Heart right ventricle (tissue), 16 donors: ENCODE data around the gene IP6K3. TPM values are rescaled to one million over a fixed set of nuclear protein-coding genes. Genes with fewer than 3 reads are reported as not detected.

ENCODE experiments used
- ATAC-seq, 8 donors: fragments of 200-7000 bp; cut with Tn5 transposase; one replicate each; pipeline ENCODE4 v1.9.1; 2020; ENCODE audit warnings: mild to moderate bottlenecking in 8 of 8, moderate library complexity in 8 of 8, moderate number of reproducible peaks in 1 of 8
- DNase-seq, 2 donors: peaks; one replicate each; pipeline ENCODE4 v3.0.0-alpha.2; 2020
- H3K27ac ChIP-seq, 10 donors: fragments of 200-600 bp; sonication (generic) in 2 of 10; one replicate each; pipeline versions ENCODE4 v1.5.0 to v1.8.0; 2020 to 2022; ENCODE audit warnings: mild to moderate bottlenecking in 3 of 10
- H3K27me3 ChIP-seq, 7 donors: fragments of 200-600 bp; one replicate each; pipeline ENCODE4 v1.8.0; 2021 to 2022; ENCODE audit warnings: mild to moderate bottlenecking in 2 of 7
- H3K36me3 ChIP-seq, 9 donors: fragments of 200-600 bp; sonication (generic) in 1 of 9; one replicate each; pipeline versions ENCODE4 v1.5.0 to v1.8.0; 2020 to 2022; ENCODE audit warnings: mild to moderate bottlenecking in 2 of 9
- H3K4me1 ChIP-seq, 9 donors: fragments of 200-600 bp; sonication (generic) in 1 of 9; one replicate each; pipeline versions ENCODE4 v1.5.0 to v1.8.0; 2020 to 2022; ENCODE audit warnings: mild to moderate bottlenecking in 4 of 9
- H3K4me3 ChIP-seq, 10 donors: fragments of 200-600 bp; sonication (generic) in 2 of 10; one replicate each; pipeline versions ENCODE4 v1.5.0 to v1.8.0; 2020 to 2022; ENCODE audit warnings: mild to moderate bottlenecking in 7 of 10, moderate library complexity in 2 of 10
- H3K9me3 ChIP-seq, 11 donors: fragments of 200-600 bp in 10 of 11; sonication (generic) in 2 of 11; one replicate each; pipeline versions ENCODE4 v1.5.0 to v1.8.0; 2013 to 2022; ENCODE audit warnings: mild to moderate bottlenecking in 2 of 11, control low read depth in 1 of 11, moderate library complexity in 1 of 11
- CTCF ChIP-seq, 9 donors: fragments of 200-600 bp; sonication (generic) in 2 of 9; IDR thresholded peaks; one replicate each; pipeline versions ENCODE4 v1.5.0 to v1.8.0; 2021 to 2022; ENCODE audit warnings: antibody characterized with exemption in 9 of 9, mild to moderate bottlenecking in 5 of 9, moderate library complexity in 1 of 9
- WGBS, 2 donors: extraction: QIAGEN DNeasy Blood & Tissue Kit; methylation state at CpG; one replicate each; pipeline ENCODE4 v1.1.7; 2013; ENCODE audit warnings: inconsistent platforms in 1 of 2; 5-methylcytosine and 5-hydroxymethylcytosine counted together
- intact Hi-C, 10 donors: fragments of 100-400 bp; cut with DNase I; formaldehyde crosslinking; loops; one replicate each; pipeline versions ENCODE4 v1.11.1 to v1.14.2; 2022
- polyA plus RNA-seq, 2 donors: library from polyadenylated mRNA; stranded (reverse); fragments of 200-250 nt; gene quantifications; one replicate each; pipeline ENCODE4 v1.2.3, GENCODE V29; 2013
- total RNA-seq, 10 donors: library from RNA; stranded (reverse); fragmentation: NEBNext Ultra II Directional in 3 of 10; extraction: Animal tissue kit (Norgen Biotek cat#: 25700) in 3 of 10; gene quantifications; one replicate each; pipeline versions ENCODE4 v1.2.1 to v1.2.4, GENCODE V29; 2021 to 2023
- donor health status: Arrhythmogenic right ventricular cardiomyopathy.
- donor health status: ischemic (EF 13 %, LVEDD 7.1; RV severe dilation, severe dysfunction).
- donor health status: healthy with polysubstance abuse.
- donor health status: DM: no; HTN: yes; CAD: no.
- donor health status: DM: no; HTN: no; CAD: no.
- donor health status: ischemic (EF 25% LVEDD 6.9; RV normal size, moderate dysfunction).
- donor health status: ischemic (EF 25% LVEDD 5.7; RV mildly dilated, moderate dysfunction).
- donor health status: healthy.
- donor health status: DM: yes; HTN: yes; CAD: no.
- donor health status: Ischemic cardiomyopathy.
- donor health status: ischemic (EF 35%, LVEDD 5.7; RV mildly dilated, moderate dysfunction).
- donor health status: nonischemic (EF 11% LVEDD 7.7; RV severe dilation, severe dysfunction).
- donor health status: DM: yes; HTN: yes; CAD: no.
- donor health status: PGD.
- donor health status: ischemic (EF 29% LVEDD 5.4; RV normal size, mild dysfunction).
- donor health status: nonischemic (EF 23%, LVEDD 6.1; RV moderate dilation, normal function).

The IP6K3 gene
- total and polyA plus RNA-seq, 12 donors = 15.9 to 55.7 (median 27.5) TPM

GRCh38 chr6:33683576-33684427 lies 62.9 kb downstream of the IP6K3 start:
- 89 to 92% methylated on average over 19 of the region's 19 CpGs for WGBS, 2 donors
- DNase-seq = no peak
- TF ChIP-seq CTCF (IDR thresholded peaks at IDR 0.05) = no peak
- Histone ChIP-seq H3K27ac (no peak overlapping the region), H3K4me3 (no peak overlapping the region), H3K36me3 (peaks cover 0 to 98% (median 12%) of the 10 kb centered on the region in 9 donors), H3K9me3 (no peaks in the 10 kb centered on the region), H3K4me1 (no peaks in the 10 kb centered on the region), H3K27me3 (no peaks in the 10 kb centered on the region)
- ATAC-seq = no peak
- intact Hi-C loops = no loop called here

GRCh38 chr6:33683051-33683571 lies 63.6 kb downstream of the IP6K3 start:
- no peak for DNase-seq
- WGBS, 2 donors = 86 to 89% methylated on average over 15 of the region's 15 CpGs

GRCh38 chr6:33682341-33682740 lies 64.4 kb downstream of the IP6K3 start:
- H3K36me3 ChIP-seq = peaks cover 0 to 98% (median 17%) of the 10 kb centered on the region in 9 donors
- no peak overlapping the region for H3K4me3 ChIP-seq
- ATAC-seq (no peak), DNase-seq (no peak)
- no peaks in the 10 kb centered on the region for H3K4me1 ChIP-seq
- intact Hi-C loops = no loop called here
- H3K27me3 ChIP-seq = no peaks in the 10 kb centered on the region
- no peaks in the 10 kb centered on the region for H3K9me3 ChIP-seq
- 95 to 96% methylated on average over 13 of the region's 13 CpGs for WGBS, 2 donors
- H3K27ac ChIP-seq = no peak overlapping the region
- no peak for TF ChIP-seq CTCF (IDR thresholded peaks at IDR 0.05)

More at GRCh38 chr6:33683051-33683571, 63.6 kb downstream of the IP6K3 start:
- no peak for ATAC-seq
- no peak overlapping the region for H3K4me3 ChIP-seq
- H3K9me3 ChIP-seq = no peaks in the 10 kb centered on the region
- TF ChIP-seq CTCF (IDR thresholded peaks at IDR 0.05) = no peak
- no peak overlapping the region for H3K27ac ChIP-seq
- no peaks in the 10 kb centered on the region for H3K27me3 ChIP-seq
- intact Hi-C loops = no loop called here
- H3K4me1 ChIP-seq = no peaks in the 10 kb centered on the region
- H3K36me3 ChIP-seq = peaks cover 0 to 98% (median 17%) of the 10 kb centered on the region in 9 donors

- H3K27me3 ChIP-seq = no peaks in the 10 kb centered on the region
- DNase-seq = no peak
- H3K4me3 ChIP-seq = no peak overlapping the region
- no peak for ATAC-seq
- 89 to 90% methylated on average over 20 of the region's 20 CpGs for WGBS, 2 donors
- no peaks in the 10 kb centered on the region for H3K9me3 ChIP-seq
- TF ChIP-seq CTCF (IDR thresholded peaks at IDR 0.05) = no peak
- H3K36me3 ChIP-seq = peaks cover 0 to 99% (median 17%) of the 10 kb centered on the region in 9 donors
- H3K4me1 ChIP-seq = peaks cover 0 to 3% (median 0%) of the 10 kb centered on the region in 9 donors
- no peak overlapping the region for H3K27ac ChIP-seq
- intact Hi-C loops = loop anchor here in 2 of 10 donors (10.0 kb wide), 1 partner anchor 95 kb away; the partner anchor contains the start of gene BAK1 (in 2 of the 2)
These were observed 66.9 kb downstream of the IP6K3 start for GRCh38 chr6:33679761-33680160.
